ENCODE measurements around the gene TUBA1A. TPM values are rescaled to one million over a fixed set of nuclear protein-coding genes. Genes with fewer than 3 reads are reported as not detected.
A peak's percentile ranks its signal among the peaks of the same experiment; 100 is the strongest.

Gene TUBA1A
- total and polyA plus RNA-seq, 2 experiments from 2014 or later: 189 to 424 TPM

DNA sequence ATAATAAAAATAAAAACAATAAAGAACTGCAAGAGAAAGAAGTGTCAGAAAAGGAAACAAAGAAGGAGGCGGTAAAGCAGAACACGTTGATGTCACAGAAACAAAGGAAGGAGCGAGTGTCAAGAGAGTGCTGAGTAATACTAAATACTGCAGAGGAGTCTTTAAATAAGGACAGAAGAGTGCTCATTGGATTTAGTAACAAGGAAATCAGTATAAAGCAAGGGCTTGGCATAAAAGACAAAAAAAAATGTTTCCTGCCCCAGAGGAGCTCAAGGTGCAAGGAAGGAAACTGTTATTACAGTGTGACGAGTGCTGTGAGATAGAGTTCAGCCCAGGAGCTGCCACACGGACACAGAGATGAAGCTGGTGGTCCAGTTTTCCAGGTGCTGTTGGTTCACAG is 8.4 kb upstream of the TUBA1A start:
- H3K27ac Mint-ChIP-seq: no peak overlapping the region; the same call in 1 of the 2 replicates
- no peak for DNase-seq (ENCODE audit: low spot score)
- no peak overlapping the region for H3K4me3 ChIP-seq

More for the DNA sequence above, 8.4 kb upstream of the TUBA1A start:
- TF ChIP-seq ZNF331 (CRISPR knock-in tag; IDR thresholded peaks at IDR 0.05; ENCODE audit: low read depth) (no peak), NANOG (IDR thresholded peaks at IDR 0.05; ENCODE audit: borderline replicate concordance) (no peak), POLR2AphosphoS5 (IDR thresholded peaks at IDR 0.05; ENCODE audit: low read depth) (no peak), EZH2 (IDR thresholded peaks at IDR 0.05; ENCODE audit: low read depth, unreplicated experiment) (no peak)
- TF ChIP-seq, protein P1, sequence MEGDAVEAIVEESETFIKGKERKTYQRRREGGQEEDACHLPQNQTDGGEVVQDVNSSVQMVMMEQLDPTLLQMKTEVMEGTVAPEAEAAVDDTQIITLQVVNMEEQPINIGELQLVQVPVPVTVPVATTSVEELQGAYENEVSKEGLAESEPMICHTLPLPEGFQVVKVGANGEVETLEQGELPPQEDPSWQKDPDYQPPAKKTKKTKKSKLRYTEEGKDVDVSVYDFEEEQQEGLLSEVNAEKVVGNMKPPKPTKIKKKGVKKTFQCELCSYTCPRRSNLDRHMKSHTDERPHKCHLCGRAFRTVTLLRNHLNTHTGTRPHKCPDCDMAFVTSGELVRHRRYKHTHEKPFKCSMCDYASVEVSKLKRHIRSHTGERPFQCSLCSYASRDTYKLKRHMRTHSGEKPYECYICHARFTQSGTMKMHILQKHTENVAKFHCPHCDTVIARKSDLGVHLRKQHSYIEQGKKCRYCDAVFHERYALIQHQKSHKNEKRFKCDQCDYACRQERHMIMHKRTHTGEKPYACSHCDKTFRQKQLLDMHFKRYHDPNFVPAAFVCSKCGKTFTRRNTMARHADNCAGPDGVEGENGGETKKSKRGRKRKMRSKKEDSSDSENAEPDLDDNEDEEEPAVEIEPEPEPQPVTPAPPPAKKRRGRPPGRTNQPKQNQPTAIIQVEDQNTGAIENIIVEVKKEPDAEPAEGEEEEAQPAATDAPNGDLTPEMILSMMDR (conservative IDR thresholded peaks at IDR 0.05; ENCODE audit: low read depth in 2 of 2): no peak
- TF ChIP-seq, protein P2, sequence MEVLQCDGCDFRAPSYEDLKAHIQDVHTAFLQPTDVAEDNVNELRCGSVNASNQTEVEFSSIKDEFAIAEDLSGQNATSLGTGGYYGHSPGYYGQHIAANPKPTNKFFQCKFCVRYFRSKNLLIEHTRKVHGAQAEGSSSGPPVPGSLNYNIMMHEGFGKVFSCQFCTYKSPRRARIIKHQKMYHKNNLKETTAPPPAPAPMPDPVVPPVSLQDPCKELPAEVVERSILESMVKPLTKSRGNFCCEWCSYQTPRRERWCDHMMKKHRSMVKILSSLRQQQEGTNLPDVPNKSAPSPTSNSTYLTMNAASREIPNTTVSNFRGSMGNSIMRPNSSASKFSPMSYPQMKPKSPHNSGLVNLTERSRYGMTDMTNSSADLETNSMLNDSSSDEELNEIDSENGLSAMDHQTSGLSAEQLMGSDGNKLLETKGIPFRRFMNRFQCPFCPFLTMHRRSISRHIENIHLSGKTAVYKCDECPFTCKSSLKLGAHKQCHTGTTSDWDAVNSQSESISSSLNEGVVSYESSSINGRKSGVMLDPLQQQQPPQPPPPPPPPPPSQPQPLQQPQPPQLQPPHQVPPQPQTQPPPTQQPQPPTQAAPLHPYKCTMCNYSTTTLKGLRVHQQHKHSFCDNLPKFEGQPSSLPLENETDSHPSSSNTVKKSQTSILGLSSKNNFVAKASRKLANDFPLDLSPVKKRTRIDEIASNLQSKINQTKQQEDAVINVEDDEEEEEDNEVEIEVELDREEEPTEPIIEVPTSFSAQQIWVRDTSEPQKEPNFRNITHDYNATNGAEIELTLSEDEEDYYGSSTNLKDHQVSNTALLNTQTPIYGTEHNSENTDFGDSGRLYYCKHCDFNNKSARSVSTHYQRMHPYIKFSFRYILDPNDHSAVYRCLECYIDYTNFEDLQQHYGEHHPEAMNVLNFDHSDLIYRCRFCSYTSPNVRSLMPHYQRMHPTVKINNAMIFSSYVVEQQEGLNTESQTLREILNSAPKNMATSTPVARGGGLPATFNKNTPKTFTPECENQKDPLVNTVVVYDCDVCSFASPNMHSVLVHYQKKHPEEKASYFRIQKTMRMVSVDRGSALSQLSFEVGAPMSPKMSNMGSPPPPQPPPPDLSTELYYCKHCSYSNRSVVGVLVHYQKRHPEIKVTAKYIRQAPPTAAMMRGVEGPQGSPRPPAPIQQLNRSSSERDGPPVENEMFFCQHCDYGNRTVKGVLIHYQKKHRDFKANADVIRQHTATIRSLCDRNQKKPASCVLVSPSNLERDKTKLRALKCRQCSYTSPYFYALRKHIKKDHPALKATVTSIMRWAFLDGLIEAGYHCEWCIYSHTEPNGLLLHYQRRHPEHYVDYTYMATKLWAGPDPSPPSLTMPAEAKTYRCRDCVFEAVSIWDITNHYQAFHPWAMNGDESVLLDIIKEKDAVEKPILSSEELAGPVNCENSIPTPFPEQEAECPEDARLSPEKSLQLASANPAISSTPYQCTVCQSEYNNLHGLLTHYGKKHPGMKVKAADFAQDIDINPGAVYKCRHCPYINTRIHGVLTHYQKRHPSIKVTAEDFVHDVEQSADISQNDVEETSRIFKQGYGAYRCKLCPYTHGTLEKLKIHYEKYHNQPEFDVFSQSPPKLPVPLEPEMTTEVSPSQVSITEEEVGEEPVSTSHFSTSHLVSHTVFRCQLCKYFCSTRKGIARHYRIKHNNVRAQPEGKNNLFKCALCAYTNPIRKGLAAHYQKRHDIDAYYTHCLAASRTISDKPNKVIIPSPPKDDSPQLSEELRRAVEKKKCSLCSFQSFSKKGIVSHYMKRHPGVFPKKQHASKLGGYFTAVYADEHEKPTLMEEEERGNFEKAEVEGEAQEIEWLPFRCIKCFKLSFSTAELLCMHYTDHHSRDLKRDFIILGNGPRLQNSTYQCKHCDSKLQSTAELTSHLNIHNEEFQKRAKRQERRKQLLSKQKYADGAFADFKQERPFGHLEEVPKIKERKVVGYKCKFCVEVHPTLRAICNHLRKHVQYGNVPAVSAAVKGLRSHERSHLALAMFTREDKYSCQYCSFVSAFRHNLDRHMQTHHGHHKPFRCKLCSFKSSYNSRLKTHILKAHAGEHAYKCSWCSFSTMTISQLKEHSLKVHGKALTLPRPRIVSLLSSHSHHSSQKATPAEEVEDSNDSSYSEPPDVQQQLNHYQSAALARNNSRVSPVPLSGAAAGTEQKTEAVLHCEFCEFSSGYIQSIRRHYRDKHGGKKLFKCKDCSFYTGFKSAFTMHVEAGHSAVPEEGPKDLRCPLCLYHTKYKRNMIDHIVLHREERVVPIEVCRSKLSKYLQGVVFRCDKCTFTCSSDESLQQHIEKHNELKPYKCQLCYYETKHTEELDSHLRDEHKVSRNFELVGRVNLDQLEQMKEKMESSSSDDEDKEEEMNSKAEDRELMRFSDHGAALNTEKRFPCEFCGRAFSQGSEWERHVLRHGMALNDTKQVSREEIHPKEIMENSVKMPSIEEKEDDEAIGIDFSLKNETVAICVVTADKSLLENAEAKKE (CRISPR knock-in tag; IDR thresholded peaks at IDR 0.05): no peak
- Histone ChIP-seq H3K79me2 (replicated peaks; ENCODE audit: insufficient read depth) (no peaks in the 10 kb centered on the region), H3K27ac (ENCODE audit: low read depth) (no peak overlapping the region), H3F3A (replicated peaks; ENCODE audit: low read depth) (no peaks in the 10 kb centered on the region), H3K4me2 (no peak overlapping the region), H2AFZ (peak overlapping the region; percentile 63; the same call in 1 of the 2 replicates), H4K20me1 (replicated peaks; ENCODE audit: insufficient read depth) (no peaks in the 10 kb centered on the region), H3K9me2 (ENCODE audit: insufficient read depth) (no peaks in the 10 kb centered on the region), H3K27me3 (ENCODE audit: insufficient read depth) (no peaks in the 10 kb centered on the region), H3K4me1 (ENCODE audit: insufficient read depth) (peaks cover 15% of the 10 kb centered on the region), H3K36me3 (ENCODE audit: insufficient read depth) (no peaks in the 10 kb centered on the region)
- H3K36me3 Mint-ChIP-seq (ENCODE audit: low read depth): no peaks in the 10 kb centered on the region
- no peaks in the 10 kb centered on the region for H3K9me3 Mint-ChIP-seq
- peaks cover 36% of the 10 kb centered on the region for H3K4me1 Mint-ChIP-seq
- H3K27me3 Mint-ChIP-seq (ENCODE audit: insufficient read depth, low read depth, poor library complexity): peaks cover 2% of the 10 kb centered on the region
- H3K4me3 Mint-ChIP-seq: no peak overlapping the region
- ATAC-seq: no peak

Data from GM23338 (cell line).